ENCODE results near the gene PRKCB. TPM values are rescaled to one million over a fixed set of nuclear protein-coding genes. Genes with fewer than 3 reads are reported as not detected.

PRKCB gene
- total RNA-seq, 4 donors from 2014 or later, result 7.7 to 40.0 (median 12.2) TPM

DNA sequence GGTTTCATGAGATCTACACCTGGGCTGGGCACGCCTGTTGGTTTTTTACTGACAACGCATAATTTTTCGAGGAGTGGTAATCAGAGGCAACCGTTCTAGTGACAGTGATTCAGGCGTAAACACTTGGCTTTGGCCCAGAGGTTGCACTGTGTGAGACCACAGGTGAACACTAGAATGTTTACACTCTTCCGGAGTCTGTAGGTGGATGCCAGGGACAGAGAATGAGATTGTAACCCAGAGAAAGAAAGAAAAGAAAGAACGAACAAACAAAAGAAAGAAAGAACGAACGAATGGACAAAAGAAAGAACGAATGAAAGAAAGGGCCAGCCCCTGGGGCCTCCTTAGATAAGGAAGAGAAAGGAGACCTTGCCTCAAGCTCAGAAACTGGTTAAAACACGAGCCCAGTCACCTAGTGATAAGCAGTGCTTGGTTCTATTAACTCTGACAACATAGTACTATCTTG lies 113.2 kb downstream of the PRKCB start:
- TF ChIP-seq EP300 (IDR thresholded peaks at IDR 0.05) (no peak), POLR2A (IDR thresholded peaks at IDR 0.05) (no peak), POLR2AphosphoS5 (IDR thresholded peaks at IDR 0.05) (no peak)
- TF ChIP-seq, protein P1, sequence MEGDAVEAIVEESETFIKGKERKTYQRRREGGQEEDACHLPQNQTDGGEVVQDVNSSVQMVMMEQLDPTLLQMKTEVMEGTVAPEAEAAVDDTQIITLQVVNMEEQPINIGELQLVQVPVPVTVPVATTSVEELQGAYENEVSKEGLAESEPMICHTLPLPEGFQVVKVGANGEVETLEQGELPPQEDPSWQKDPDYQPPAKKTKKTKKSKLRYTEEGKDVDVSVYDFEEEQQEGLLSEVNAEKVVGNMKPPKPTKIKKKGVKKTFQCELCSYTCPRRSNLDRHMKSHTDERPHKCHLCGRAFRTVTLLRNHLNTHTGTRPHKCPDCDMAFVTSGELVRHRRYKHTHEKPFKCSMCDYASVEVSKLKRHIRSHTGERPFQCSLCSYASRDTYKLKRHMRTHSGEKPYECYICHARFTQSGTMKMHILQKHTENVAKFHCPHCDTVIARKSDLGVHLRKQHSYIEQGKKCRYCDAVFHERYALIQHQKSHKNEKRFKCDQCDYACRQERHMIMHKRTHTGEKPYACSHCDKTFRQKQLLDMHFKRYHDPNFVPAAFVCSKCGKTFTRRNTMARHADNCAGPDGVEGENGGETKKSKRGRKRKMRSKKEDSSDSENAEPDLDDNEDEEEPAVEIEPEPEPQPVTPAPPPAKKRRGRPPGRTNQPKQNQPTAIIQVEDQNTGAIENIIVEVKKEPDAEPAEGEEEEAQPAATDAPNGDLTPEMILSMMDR (IDR thresholded peaks at IDR 0.05), result no peak
- Histone ChIP-seq H3K4me3 (no peak overlapping the region), H3K36me3 (no peaks in the 10 kb centered on the region), H3K27ac (no peak overlapping the region), H3K9me3 (no peaks in the 10 kb centered on the region), H3K4me1 (no peaks in the 10 kb centered on the region), H3K27me3 (no peaks in the 10 kb centered on the region)
- no peak for DNase-seq (ENCODE audit: low spot score in 2 of 2)
- WGBS, result 74% methylated on average over 11 of the region's 11 CpGs

DNA sequence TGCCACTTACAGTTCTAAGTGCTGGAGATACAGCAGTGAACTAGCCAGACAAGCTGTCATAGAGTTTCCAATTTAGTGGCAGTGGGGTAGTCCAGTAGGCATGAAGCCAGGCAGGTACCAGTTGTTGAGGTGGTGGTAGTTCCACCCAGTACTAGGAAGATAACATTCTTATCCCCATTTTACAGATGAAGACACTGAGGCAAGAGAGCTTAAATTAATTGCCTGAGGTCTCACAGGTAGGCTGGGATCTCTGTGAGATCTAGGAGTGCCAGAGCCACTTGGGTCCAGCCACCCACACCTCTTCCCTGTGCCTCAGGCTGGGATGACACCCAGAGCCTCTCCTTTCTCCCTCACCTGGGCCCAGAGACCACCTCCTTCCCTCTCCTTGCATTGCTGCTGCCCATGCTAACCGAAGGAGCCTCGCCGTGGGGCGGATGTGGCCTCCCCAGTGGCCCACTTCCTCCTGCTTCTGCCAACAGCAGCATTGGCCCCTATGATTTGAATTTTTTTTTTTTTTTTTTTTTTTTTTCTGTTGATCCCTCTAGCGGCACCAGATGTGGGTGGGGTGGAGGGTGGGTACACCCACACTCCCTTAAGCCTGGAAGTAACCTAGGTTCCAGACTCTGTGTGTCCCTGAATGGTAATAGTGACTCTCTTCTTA lies 114.0 kb downstream of the PRKCB start:
- Histone ChIP-seq H3K4me3 (no peak overlapping the region), H3K9me3 (no peaks in the 10 kb centered on the region), H3K36me3 (no peaks in the 10 kb centered on the region), H3K4me1 (no peaks in the 10 kb centered on the region), H3K27me3 (no peaks in the 10 kb centered on the region), H3K27ac (no peak overlapping the region)
- WGBS, result 61% methylated on average over 5 of the region's 5 CpGs
- DNase-seq (ENCODE audit: low spot score in 2 of 2), result no peak
- TF ChIP-seq EP300 (IDR thresholded peaks at IDR 0.05) (no peak), POLR2A (IDR thresholded peaks at IDR 0.05) (no peak), POLR2AphosphoS5 (IDR thresholded peaks at IDR 0.05) (no peak)
- TF ChIP-seq, protein P1 (IDR thresholded peaks at IDR 0.05), result no peak

DNA sequence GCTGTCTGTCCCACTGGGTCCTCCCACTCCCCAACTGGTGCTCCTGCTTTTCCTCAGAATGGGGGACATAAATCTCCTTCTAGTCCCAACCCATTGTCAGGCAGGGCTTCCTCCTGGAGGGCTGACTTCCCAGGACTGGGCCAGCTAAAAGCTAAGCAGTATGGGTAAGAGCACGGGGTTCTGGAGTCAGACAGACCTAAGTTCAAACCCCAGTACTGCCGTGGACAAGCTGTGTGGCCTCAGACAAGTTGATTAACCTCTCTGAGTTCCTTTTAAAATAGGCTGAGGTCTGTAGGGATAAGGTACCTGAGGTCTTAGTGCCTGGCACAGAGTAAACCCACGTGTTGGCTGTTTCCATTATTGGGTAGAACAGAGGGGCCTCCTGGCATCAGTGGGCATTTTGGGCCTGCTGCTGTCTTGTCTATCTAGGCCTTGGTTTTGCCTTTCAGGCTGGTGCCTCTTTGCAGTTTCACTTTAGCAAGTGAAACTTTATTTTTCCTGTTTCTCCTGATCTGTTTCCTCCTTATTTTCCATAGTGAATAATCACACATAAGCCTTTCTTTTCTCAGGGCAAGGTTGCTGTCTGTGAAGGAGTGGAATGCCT lies 114.6 kb downstream of the PRKCB start:
- Histone ChIP-seq H3K4me1 (no peaks in the 10 kb centered on the region), H3K4me3 (no peak overlapping the region), H3K9me3 (no peaks in the 10 kb centered on the region), H3K27ac (no peak overlapping the region), H3K36me3 (no peaks in the 10 kb centered on the region), H3K27me3 (no peaks in the 10 kb centered on the region)
- no peak for DNase-seq (ENCODE audit: low spot score in 2 of 2)
- TF ChIP-seq, protein P1 (IDR thresholded peaks at IDR 0.05), result no peak
- TF ChIP-seq POLR2A (IDR thresholded peaks at IDR 0.05) (no peak), POLR2AphosphoS5 (IDR thresholded peaks at IDR 0.05) (no peak)
- 64% methylated on average over 2 of the region's 3 CpGs for WGBS

DNA sequence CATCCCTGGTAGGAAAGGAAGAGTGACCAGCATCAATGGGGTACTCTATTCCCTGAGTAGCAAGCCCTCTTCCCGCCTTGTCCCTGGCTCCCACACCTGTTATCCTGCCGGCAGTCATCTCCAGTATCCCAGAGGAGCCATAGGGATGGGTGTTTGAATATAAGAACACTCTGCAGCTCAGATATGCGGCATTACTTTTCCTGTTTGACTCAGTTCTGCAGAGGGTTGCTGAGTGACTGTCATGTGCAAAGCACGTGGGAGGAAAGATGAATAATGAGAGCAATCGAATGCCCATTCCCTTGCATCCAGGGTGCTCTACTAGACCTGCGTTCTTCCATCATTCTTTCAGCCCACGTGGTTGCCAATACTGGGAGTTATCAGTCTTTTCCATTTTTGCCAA lies 115.1 kb downstream of the PRKCB start:
- TF ChIP-seq, protein P1 (IDR thresholded peaks at IDR 0.05), result no peak
- TF ChIP-seq POLR2A (IDR thresholded peaks at IDR 0.05) (no peak), EP300 (IDR thresholded peaks at IDR 0.05) (no peak), POLR2AphosphoS5 (IDR thresholded peaks at IDR 0.05) (no peak)
- no peaks in the 10 kb centered on the region for H3K9me3 ChIP-seq
- H3K27ac ChIP-seq, result no peak overlapping the region
- no peak overlapping the region for H3K4me3 ChIP-seq
- no peaks in the 10 kb centered on the region for H3K36me3 ChIP-seq
- no peak for DNase-seq (ENCODE audit: low spot score in 2 of 2)
- no peaks in the 10 kb centered on the region for H3K27me3 ChIP-seq
- H3K4me1 ChIP-seq, result no peaks in the 10 kb centered on the region
- WGBS, result 55% methylated on average over 7 of the region's 7 CpGs

DNA sequence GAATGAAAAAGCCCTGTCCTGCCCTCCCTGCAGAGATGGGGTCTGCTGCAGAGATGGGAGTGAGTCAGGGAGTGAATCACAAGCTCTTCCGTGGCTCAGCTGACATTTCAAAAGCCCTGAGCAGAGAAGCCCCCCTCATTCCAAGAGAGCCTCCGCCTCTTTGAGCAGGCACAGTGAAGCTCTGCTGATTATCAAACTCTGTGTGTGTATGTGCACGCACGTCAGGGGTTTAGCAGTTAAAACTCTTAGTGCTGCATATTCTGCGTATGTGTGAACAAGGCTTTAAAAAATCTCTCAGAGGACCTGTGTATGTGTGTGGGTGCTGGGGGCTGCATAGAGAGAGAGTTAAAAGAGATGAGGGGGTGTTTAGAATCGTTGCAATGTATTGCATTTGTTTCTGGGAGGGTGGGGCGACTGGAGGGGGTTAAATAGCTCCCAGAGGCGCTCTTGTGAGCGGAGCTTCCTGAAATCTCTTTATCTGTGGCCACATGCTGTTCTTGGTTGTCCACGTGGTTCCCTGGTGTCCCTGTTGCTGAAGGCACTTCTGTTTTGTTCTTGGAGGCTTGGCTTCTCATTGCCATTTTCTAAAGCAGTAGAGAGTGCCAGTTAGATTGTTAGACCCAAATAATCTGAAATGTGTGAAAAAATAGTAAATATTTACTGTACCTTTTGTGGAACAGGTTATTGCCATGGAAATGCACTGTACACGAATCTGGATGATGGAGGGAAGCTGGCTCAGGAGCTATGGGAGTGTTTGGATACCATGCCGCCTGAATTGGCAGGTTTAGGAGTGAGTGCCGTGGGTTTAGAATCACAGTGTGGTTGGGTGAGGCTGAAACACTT lies 116.6 kb downstream of the PRKCB start:
- TF ChIP-seq, protein P1 (IDR thresholded peaks at IDR 0.05), result no peak
- TF ChIP-seq POLR2A (IDR thresholded peaks at IDR 0.05) (no peak), EP300 (IDR thresholded peaks at IDR 0.05) (no peak), POLR2AphosphoS5 (IDR thresholded peaks at IDR 0.05) (no peak)
- Histone ChIP-seq H3K27me3 (no peaks in the 10 kb centered on the region), H3K4me3 (no peak overlapping the region), H3K27ac (no peak overlapping the region), H3K36me3 (no peaks in the 10 kb centered on the region), H3K9me3 (no peaks in the 10 kb centered on the region), H3K4me1 (no peaks in the 10 kb centered on the region)
- WGBS, result 22% methylated on average over 13 of the region's 13 CpGs
- DNase-seq (ENCODE audit: low spot score in 2 of 2), result no peak
